ENCODE results near the gene IL23A. TPM values are rescaled to one million over a fixed set of nuclear protein-coding genes. Genes with fewer than 3 reads are reported as not detected.

IL23A gene
- total and polyA plus RNA-seq, 2 of the 13 experiments (the other 11 are each of a cell fraction or from before 2014, with no cell fraction given): 0.33 to 0.35 TPM

DNA sequence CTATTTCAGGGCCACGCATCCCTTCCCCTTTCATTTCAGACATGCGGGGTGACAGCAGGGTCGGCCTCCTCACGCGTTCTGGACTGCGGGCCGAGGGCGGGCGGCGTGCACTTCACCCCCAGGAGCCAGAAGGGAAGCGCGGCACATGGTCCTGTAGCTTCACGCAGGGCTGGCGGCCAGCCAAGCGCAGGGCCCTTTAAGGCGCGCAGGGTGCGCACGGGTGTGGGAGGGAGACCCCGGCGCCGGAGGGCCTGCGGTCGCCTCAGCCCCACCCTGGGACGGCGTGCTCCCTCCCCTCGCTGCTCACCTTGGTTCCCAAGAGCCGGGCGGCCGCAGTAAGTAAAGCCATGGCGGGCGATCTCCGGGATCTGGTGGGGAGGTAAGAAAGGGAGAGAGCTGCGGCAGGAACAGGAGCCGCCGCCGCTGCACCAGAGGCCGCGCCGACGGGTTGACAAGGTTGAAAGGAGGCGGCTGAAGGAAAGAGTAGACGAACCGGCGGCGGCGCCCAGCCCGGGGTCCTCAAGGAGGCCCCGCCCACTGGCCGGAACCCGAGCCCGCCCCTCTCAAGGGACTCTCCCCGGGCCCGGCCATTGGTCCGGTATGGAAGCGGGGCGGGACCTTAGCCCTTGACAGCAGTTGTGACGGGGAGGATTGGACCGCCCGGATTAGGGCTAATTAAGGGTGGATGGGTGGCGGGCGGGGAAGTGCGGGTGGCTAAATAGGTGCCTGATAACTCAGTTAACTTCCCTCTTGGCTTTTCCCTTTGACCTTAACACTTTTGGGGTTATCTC lies 38.6 kb upstream of the IL23A start, which contains the start of gene CS (continued):
- TF ChIP-seq SKIL (CRISPR knock-in tag; IDR thresholded peaks at IDR 0.05; ENCODE audit: borderline replicate concordance): no peak
- TF ChIP-seq ATF7-NPFF (CRISPR knock-in tag; IDR thresholded peaks at IDR 0.05; ENCODE audit: low read depth): peak; percentile 27; the same call in 1 of the 2 replicates
- no peak for TF ChIP-seq ZNF33B (CRISPR knock-in tag; IDR thresholded peaks at IDR 0.05)
- peak; percentile 71 for TF ChIP-seq DR1 (CRISPR knock-in tag; IDR thresholded peaks at IDR 0.05)
- 0 out of 2 replicates have a peak, but pooled peaks have one; percentile 72 for TF ChIP-seq ZNF30 (CRISPR knock-in tag; IDR thresholded peaks at IDR 0.05)
- no peak for TF ChIP-seq ZNF614 (CRISPR knock-in tag; IDR thresholded peaks at IDR 0.05; ENCODE audit: borderline replicate concordance)
- TF ChIP-seq ZNF564 (CRISPR knock-in tag; IDR thresholded peaks at IDR 0.05): 0 out of 2 replicates have a peak, but pooled peaks have one; percentile 38
- no peak for TF ChIP-seq GLMP (CRISPR knock-in tag; IDR thresholded peaks at IDR 0.05; ENCODE audit: borderline replicate concordance)
- TF ChIP-seq, protein P1, sequence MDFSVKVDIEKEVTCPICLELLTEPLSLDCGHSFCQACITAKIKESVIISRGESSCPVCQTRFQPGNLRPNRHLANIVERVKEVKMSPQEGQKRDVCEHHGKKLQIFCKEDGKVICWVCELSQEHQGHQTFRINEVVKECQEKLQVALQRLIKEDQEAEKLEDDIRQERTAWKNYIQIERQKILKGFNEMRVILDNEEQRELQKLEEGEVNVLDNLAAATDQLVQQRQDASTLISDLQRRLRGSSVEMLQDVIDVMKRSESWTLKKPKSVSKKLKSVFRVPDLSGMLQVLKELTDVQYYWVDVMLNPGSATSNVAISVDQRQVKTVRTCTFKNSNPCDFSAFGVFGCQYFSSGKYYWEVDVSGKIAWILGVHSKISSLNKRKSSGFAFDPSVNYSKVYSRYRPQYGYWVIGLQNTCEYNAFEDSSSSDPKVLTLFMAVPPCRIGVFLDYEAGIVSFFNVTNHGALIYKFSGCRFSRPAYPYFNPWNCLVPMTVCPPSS (IDR thresholded peaks at IDR 0.05): no peak
- no peak for TF ChIP-seq ZNF484 (CRISPR knock-in tag; IDR thresholded peaks at IDR 0.05; ENCODE audit: borderline replicate concordance, low read depth)
- no peak for TF ChIP-seq ZNF441 (CRISPR knock-in tag; IDR thresholded peaks at IDR 0.05; ENCODE audit: borderline replicate concordance)
- TF ChIP-seq MTF2 (CRISPR knock-in tag; IDR thresholded peaks at IDR 0.05; ENCODE audit: borderline replicate concordance): 0 out of 2 replicates have a peak, but pooled peaks have one; percentile 32
- no peak for TF ChIP-seq ZNF562 (CRISPR knock-in tag; IDR thresholded peaks at IDR 0.05; ENCODE audit: borderline replicate concordance)
- TF ChIP-seq, protein P2, sequence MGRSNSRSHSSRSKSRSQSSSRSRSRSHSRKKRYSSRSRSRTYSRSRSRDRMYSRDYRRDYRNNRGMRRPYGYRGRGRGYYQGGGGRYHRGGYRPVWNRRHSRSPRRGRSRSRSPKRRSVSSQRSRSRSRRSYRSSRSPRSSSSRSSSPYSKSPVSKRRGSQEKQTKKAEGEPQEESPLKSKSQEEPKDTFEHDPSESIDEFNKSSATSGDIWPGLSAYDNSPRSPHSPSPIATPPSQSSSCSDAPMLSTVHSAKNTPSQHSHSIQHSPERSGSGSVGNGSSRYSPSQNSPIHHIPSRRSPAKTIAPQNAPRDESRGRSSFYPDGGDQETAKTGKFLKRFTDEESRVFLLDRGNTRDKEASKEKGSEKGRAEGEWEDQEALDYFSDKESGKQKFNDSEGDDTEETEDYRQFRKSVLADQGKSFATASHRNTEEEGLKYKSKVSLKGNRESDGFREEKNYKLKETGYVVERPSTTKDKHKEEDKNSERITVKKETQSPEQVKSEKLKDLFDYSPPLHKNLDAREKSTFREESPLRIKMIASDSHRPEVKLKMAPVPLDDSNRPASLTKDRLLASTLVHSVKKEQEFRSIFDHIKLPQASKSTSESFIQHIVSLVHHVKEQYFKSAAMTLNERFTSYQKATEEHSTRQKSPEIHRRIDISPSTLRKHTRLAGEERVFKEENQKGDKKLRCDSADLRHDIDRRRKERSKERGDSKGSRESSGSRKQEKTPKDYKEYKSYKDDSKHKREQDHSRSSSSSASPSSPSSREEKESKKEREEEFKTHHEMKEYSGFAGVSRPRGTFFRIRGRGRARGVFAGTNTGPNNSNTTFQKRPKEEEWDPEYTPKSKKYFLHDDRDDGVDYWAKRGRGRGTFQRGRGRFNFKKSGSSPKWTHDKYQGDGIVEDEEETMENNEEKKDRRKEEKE (IDR thresholded peaks at IDR 0.05): no peak
- TF ChIP-seq ZNF263 (CRISPR knock-in tag; IDR thresholded peaks at IDR 0.05): peak; percentile 10; the same call in 1 of the 2 replicates
- TF ChIP-seq ZNF501 (CRISPR knock-in tag; IDR thresholded peaks at IDR 0.05): peak; percentile 38
- peak; percentile 79 for TF ChIP-seq ZSCAN21 (CRISPR knock-in tag; IDR thresholded peaks at IDR 0.05; ENCODE audit: borderline replicate concordance)
- no peak for TF ChIP-seq ZNF589 (CRISPR knock-in tag; conservative IDR thresholded peaks at IDR 0.05)
- TF ChIP-seq DRAP1 (CRISPR knock-in tag; IDR thresholded peaks at IDR 0.05): no peak; the same call in none of the 2 replicates
- TF ChIP-seq CBX5 (CRISPR knock-in tag; IDR thresholded peaks at IDR 0.05; ENCODE audit: borderline replicate concordance): no peak
- TF ChIP-seq ERF (CRISPR knock-in tag; IDR thresholded peaks at IDR 0.05): peak; percentile 17; the same call in 1 of the 2 replicates

All from HepG2 (cell line).